Astrocyte (in vitro differentiated cells and primary cell): Measurements from ENCODE around the gene SMARCA4. TPM values are rescaled to one million over a fixed set of nuclear protein-coding genes. Genes with fewer than 3 reads are reported as not detected.

Experiments
- DNase-seq: peaks from one replicate; pipeline ENCODE4 v3.0.0-alpha.2; 2010; ENCODE audit warnings: low read depth
- FAIRE-seq: peaks from 2 replicates; lab custom pipeline; 2011; peaks lifted over from hg19 to GRCh38; lab: Jason Lieb, UNC
- H2AFZ ChIP-seq: 2 replicates; pipeline ENCODE4 v1.6.0; 2012; ENCODE audit warnings: low read depth, low read length, inconsistent platforms
- H3K27ac ChIP-seq: 2 replicates; pipeline ENCODE4 v1.5.1; 2011; ENCODE audit warnings: low read depth, low read length, inconsistent platforms
- H3K27me3 ChIP-seq: 2 replicates; pipeline ENCODE4 v1.6.0; 2011; ENCODE audit warnings: low read length, inconsistent platforms; ENCODE audit not compliant: insufficient read depth
- H3K36me3 ChIP-seq: 2 replicates; pipeline ENCODE4 v1.5.1; 2011; ENCODE audit warnings: low read length, inconsistent platforms; ENCODE audit not compliant: insufficient read depth
- H3K4me1 ChIP-seq: 2 replicates; pipeline ENCODE4 v1.5.1; 2011; ENCODE audit warnings: low read length, inconsistent platforms; ENCODE audit not compliant: insufficient read depth
- H3K4me2 ChIP-seq: 2 replicates; pipeline ENCODE4 v1.6.0; 2012; ENCODE audit warnings: low read length, inconsistent platforms
- H3K4me3 ChIP-seq: 2 replicates; pipeline ENCODE4 v1.5.1; 2011; ENCODE audit warnings: low read depth, mild to moderate bottlenecking, low read length, inconsistent platforms; ENCODE audit not compliant: insufficient read depth
- H3K79me2 ChIP-seq: 2 replicates; pipeline ENCODE4 v1.6.0; 2012; ENCODE audit warnings: mild to moderate bottlenecking, low read length, inconsistent platforms; ENCODE audit not compliant: insufficient read depth
- H3K9ac ChIP-seq: 2 replicates; pipeline ENCODE4 v1.6.0; 2012; ENCODE audit warnings: mild to moderate bottlenecking, low read length, inconsistent platforms
- H3K9me3 ChIP-seq: 2 replicates; pipeline ENCODE4 v1.5.1; 2012; ENCODE audit warnings: low read depth, mild to moderate bottlenecking, low read length, inconsistent platforms; ENCODE audit not compliant: insufficient read depth
- H4K20me1 ChIP-seq: 2 replicates; pipeline ENCODE4 v1.6.0; 2012; ENCODE audit warnings: low read length, inconsistent platforms; ENCODE audit not compliant: insufficient read depth
- H3K27ac Mint-ChIP-seq: one replicate; pipeline ENCODE4 v1.8.0; 2021; ENCODE audit warnings: mild to moderate bottlenecking, mixed read lengths; ENCODE audit not compliant: unreplicated experiment
- H3K27me3 Mint-ChIP-seq: one replicate; pipeline ENCODE4 v1.8.0; 2021; ENCODE audit warnings: low read depth, mixed read lengths; ENCODE audit not compliant: unreplicated experiment
- H3K36me3 Mint-ChIP-seq: one replicate; pipeline ENCODE4 v1.8.0; 2021; ENCODE audit warnings: low read depth, mixed read lengths; ENCODE audit not compliant: unreplicated experiment
- H3K4me1 Mint-ChIP-seq: one replicate; pipeline ENCODE4 v1.8.0; 2021; ENCODE audit warnings: low read depth, mixed read lengths; ENCODE audit not compliant: unreplicated experiment
- H3K4me3 Mint-ChIP-seq: one replicate; pipeline ENCODE4 v1.8.0; 2021; ENCODE audit warnings: mild to moderate bottlenecking, moderate library complexity, mixed read lengths; ENCODE audit not compliant: unreplicated experiment
- H3K9me3 Mint-ChIP-seq: one replicate; pipeline ENCODE4 v1.8.0; 2021; ENCODE audit warnings: mild to moderate bottlenecking, mixed read lengths; ENCODE audit not compliant: unreplicated experiment
- CTCF ChIP-seq: IDR thresholded peaks from 2 replicates; pipeline ENCODE4 v1.5.1; 2011; ENCODE audit warnings: low read depth, mild to moderate bottlenecking, inconsistent platforms, low read length, moderate library complexity; ENCODE audit not compliant: insufficient read depth
- EZH2 ChIP-seq: IDR thresholded peaks from 2 replicates; pipeline ENCODE4 v1.6.1; 2012; ENCODE audit warnings: mild to moderate bottlenecking, low read length, inconsistent platforms; ENCODE audit not compliant: insufficient read depth
- total RNA-seq: library from RNA; stranded (reverse); gene quantifications from 2 replicates; pipeline ENCODE4 v1.2.1, GENCODE V29; 2021

Gene SMARCA4
- total RNA-seq, 1 donor from 2014 or later = 159 TPM

GRCh38 chr19:11054628-11055027 is 93.8 kb downstream of the SMARCA4 start:
- no peak for TF ChIP-seq EZH2
- no peak for TF ChIP-seq CTCF
- no peak overlapping the region for H2AFZ ChIP-seq
- H3K27ac ChIP-seq = no peak overlapping the region
- no peaks in the 10 kb centered on the region for H3K9me3 Mint-ChIP-seq
- DNase-seq (no peak), FAIRE-seq (no peak)
- no peak overlapping the region for H3K9ac ChIP-seq
- H3K4me1 Mint-ChIP-seq = no peaks in the 10 kb centered on the region
- peaks cover 12% of the 10 kb centered on the region for H3K36me3 Mint-ChIP-seq
- H3K4me3 ChIP-seq = no peak overlapping the region
- H3K79me2 ChIP-seq = peaks cover 4% of the 10 kb centered on the region
- H4K20me1 ChIP-seq = peaks cover 46% of the 10 kb centered on the region
- H3K27me3 Mint-ChIP-seq = no peaks in the 10 kb centered on the region
- H3K27me3 ChIP-seq = no peaks in the 10 kb centered on the region
- H3K9me3 ChIP-seq = no peaks in the 10 kb centered on the region
- H3K4me2 ChIP-seq = no peak overlapping the region
- H3K36me3 ChIP-seq = no peaks in the 10 kb centered on the region
- no peak overlapping the region for H3K27ac Mint-ChIP-seq
- H3K4me1 ChIP-seq = no peaks in the 10 kb centered on the region
- no peak overlapping the region for H3K4me3 Mint-ChIP-seq

GRCh38 chr19:11058246-11059030 is 97.6 kb downstream of the SMARCA4 start:
- H3K27me3 Mint-ChIP-seq = no peaks in the 10 kb centered on the region
- no peak overlapping the region for H3K9ac ChIP-seq
- no peak overlapping the region for H2AFZ ChIP-seq
- TF ChIP-seq CTCF (no peak), EZH2 (no peak)
- peaks cover 19% of the 10 kb centered on the region for H4K20me1 ChIP-seq
- H3K4me1 Mint-ChIP-seq = no peaks in the 10 kb centered on the region
- no peaks in the 10 kb centered on the region for H3K9me3 ChIP-seq
- peaks cover 10% of the 10 kb centered on the region for H3K36me3 ChIP-seq
- H3K27me3 ChIP-seq = no peaks in the 10 kb centered on the region
- no peaks in the 10 kb centered on the region for H3K9me3 Mint-ChIP-seq
- no peak overlapping the region for H3K4me3 ChIP-seq
- peaks cover 4% of the 10 kb centered on the region for H3K79me2 ChIP-seq
- H3K4me3 Mint-ChIP-seq = no peak overlapping the region
- no peak overlapping the region for H3K27ac Mint-ChIP-seq
- DNase-seq (no peak), FAIRE-seq (no peak)
- no peak overlapping the region for H3K27ac ChIP-seq
- no peaks in the 10 kb centered on the region for H3K4me1 ChIP-seq
- peaks cover 14% of the 10 kb centered on the region for H3K36me3 Mint-ChIP-seq
- no peak overlapping the region for H3K4me2 ChIP-seq
